Stimulated activated CD8-positive, alpha-beta memory T cell treated with anti-CD3 and anti-CD28 coated beads, Interleukin-15, amount 100 ng/mL, for 48 hours (primary cell): ENCODE data around the gene MMP1.

ENCODE experiments used
- DNase-seq, 2 donors: peaks; one replicate each; pipeline ENCODE4 v3.0.0-alpha.2; 2020; ENCODE audit warnings: low read depth in 2 of 2

The MMP1 gene

DNA sequence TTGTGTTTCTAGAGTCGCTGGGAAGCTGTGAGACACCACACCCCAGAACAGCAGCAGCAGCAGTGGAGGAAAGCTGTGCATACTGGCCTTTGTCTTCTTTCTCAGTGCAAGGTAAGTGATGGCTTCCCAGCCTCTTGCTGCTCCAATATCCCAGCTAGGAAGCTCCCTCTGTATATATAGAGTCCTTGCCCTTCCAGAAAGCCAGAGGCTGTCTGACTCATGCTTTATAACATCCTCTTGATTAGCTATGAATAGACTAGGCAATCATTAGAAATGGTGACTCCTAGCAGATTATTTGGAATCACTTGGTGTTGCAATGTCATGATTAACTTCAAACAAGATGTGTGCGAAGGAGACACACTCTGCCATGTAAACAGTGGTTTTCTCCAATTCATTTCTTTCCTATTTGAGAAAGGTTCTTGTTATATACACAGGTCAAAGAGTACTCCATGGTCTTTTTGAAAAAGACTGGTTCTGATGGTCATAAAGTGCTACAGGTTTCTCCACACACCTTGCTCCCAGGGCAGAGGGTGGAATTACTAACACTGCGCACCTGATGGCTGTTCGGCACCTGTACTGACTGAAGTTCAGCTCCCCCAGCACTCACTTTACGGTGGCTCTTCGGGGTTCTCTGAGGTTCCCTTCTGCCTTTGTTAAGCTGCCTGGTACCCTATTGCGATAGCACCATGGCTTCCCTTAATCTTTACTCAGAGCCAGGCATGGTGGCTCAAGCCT is at the start of gene MMP1:
Gene MMP1, minus strand, starts transcription at position 149 of the 735 bp plus-strand sequence. Its CDS starts 68 bp downstream, at position 81.
- no peak for DNase-seq

DNA sequence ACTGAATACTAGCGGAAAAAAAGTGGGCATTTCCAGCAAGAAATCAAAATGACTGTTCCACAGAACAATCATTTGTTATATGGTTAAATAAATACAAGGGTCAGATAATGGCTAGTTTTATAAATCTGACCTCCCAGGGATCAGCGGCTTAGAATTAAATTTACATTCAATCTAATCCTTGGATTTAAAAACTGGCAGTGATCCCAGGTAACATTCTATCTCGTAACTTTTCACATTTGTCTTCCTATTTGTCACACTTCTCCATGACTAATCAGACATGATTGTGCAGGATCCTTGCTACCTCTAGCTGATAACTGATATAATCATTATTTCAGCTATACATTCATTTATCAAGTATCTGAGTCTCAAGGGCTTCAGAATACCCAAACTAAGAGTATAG is 48.3 kb upstream of the MMP1 start:
- no peak for DNase-seq

DNA sequence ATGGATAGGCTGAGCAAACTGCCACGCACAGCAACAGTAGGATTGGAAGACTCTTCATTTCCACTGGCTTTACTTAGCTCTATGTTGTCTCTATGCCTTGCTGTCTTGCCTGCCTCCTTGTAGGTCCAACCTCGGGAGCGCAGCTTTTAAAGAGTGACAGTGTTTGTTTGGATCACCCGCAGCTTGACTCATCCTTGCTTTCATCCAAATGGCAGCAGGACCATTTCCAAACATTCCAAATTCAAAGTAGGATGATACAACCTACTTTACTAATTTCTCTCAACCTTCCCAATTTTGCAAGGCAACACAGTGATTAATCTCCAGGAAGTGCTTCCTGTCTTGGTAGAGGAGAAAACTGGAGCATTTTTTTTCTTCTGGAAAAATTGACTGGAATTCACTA is 45.5 kb upstream of the MMP1 start, which contains the start of gene MMP3:
Gene MMP3, minus strand, starts transcription at position 121 of the 400 bp plus-strand sequence. Its CDS starts 63 bp downstream, at position 58.
- DNase-seq, result no peak

DNA sequence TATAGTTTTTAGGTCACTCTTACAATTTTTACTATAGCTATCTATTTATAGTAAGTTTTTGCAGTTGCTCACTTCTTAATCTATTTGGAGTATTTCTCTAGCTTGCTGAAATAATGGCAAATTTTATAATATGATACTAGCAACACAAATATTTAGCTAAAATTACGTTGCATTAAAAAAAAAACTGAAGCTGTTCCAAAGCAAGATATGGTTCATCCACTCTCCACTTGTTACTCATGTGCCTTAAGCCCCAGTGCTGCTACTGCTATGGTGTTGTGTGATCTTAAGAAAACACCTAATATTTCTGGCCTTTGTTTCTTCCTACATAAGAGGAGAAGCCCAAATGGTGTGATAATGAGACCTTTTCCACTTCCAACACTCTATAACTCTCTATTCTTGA is 45.0 kb upstream of the MMP1 start:
- DNase-seq, result no peak

DNA sequence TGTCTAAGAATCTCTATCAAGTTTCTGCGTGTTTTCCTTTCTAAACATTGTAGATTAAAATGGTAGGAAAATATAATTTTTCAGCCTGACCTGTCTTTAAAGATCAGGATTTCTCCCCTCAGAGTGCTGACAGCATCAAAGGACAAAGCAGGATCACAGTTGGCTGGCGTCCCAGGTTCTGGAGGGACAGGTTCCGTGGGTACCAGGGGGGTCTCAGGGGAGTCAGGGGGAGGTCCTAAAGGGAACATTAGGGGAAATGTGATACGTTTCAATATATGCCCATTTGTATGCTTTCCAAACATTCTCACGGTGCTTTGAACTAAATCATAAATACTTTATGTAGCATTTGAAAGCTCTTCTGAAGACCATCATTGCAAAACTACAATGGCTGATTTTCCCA is 42.1 kb upstream of the MMP1 start:
- no peak for DNase-seq

DNA sequence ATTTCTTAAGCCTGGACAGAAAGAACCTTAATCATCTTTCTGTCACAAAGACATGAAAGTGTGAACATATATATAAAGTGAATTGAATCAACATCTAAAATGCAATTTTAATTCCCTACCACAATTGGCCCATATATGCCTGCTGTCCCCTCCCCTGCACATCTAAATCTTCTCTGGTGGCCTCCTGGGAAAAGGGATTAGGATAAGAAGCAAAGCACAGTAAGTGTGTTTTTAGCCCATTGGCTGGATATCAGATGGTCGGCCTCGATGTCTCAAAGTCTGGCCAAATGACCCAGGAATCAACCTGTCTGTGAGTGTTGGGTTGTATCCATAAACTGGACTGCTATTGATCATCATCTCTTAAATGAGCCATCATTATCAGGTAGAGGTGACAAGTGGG is 39.7 kb upstream of the MMP1 start:
- DNase-seq, result no peak

DNA sequence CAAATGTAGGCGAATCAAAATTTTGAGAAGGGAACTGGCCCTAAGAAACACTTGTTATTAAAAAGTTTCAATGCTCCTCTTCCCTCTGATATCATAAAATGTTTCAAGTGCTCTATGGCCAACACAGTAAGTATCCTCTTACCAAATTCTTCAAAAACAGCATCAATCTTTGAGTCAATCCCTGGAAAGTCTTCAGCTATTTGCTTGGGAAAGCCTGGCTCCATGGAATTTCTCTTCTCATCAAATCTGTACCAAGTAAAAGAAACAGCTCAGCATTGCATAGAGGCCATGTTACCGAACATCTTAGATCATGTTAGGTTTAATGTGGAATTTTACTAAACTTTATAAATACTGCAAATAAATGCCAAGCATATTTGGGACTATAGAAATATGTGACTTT is 39.2 kb upstream of the MMP1 start:
- DNase-seq, result no peak

DNA sequence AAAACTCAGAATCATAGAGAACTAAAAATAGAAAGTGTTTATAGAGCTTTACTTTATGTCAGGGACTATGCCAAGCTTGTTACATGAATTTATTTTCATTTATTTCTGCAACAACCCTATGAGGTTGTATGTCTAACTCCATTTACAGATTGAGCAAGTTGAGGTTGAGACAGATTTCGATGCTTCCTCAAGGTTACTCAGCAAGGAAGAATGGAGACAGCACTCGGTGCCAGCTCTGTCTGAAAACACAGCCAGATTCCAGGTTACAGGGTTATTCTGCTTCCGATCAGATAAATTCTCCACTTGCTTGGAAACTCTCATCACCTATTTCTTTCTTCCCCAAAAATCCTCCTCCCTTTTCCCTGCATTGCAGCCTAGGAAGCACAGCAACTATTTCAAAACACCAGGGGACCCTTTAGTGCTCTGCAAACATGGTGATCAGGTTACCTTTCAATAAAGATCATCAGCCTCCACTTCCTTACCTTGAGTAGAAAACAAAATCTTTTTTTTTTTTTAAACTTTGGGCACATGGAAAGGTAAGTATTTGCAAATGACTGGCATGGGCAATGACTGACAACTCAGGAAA is 38.4 kb upstream of the MMP1 start:
- no peak for DNase-seq

DNA sequence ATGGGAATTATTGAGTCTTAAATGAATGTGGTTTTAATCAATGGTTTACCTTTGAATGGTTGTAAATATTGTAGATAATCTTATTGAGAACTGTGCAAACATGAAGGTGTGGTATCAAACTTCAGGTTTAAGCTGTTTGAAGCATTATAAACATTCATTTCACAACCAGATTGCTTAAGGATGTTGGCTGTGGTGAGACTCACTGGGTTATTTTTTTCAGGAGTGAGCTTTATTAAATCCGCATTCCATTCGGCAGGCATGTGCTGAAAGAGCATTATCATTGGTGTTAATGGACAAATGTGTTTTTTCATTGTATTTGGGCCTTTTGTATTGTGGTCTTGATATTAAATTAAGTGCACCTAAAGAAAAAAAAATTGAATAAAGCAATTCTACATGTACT is 35.8 kb upstream of the MMP1 start:
- no peak for DNase-seq

DNA sequence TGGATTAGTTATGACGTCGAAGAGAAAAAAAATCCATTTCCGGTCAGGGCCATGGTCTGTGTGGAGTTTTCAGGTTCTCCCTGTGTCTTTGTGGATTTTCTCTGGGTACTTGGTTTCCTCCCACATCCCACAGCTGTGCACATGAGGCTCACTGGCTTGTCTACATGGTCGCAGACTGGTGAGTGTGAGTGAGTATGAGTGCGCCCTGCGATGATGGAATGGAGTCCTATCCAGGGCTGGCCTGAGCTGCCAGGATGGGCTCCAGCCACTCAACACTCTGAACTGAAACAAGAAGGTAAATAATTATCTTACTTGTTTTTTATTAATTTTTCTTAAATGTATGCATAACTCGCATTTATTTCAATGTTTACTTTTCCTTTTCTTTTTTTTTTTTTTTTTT is 34.7 kb upstream of the MMP1 start:
- DNase-seq, result no peak

DNA sequence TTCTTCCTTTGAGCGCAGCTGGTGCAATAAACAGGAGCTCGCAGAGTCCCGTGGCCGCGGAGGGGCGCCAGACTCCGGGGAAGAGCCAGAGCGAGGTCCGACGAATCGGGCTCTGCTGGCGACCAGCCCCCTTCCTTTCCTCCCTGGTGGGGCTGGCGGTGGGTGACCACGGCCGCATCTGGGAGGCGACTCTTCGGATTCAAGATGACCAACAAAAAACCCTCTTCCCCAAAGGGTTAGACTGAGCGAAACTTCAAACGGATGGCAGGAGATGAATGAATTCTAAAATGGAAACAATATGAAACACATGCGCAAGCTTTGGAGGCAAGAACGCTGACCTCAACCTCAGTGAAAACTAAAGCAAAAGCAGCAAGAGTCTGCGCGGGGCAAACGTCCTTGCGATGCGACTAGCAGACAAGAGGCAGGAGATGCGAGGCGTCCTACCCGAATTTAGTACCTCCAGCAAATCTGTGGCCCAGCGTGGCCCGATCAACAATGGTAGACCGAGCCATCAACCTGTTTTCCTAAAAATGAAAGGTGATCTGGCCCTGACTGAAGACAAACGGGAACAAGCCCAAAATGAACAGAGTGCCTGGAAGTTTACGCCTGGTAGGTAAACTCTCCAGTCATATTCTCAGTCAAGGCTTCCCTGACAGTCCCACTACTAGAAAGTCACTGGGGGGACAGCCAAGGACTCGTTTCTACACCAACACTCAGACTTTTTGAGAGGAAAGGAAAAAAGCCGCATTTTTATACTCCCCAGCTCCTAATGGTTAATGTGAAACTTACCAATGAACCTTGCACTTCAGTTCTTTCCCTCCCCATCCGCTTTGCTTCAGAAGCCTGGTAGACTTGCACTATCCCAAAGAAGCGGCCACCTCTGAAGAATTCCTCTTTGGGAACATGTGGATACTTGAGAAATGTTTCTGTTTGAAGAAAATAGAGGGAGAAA is 33.8 kb upstream of the MMP1 start:
- no peak for DNase-seq

DNA sequence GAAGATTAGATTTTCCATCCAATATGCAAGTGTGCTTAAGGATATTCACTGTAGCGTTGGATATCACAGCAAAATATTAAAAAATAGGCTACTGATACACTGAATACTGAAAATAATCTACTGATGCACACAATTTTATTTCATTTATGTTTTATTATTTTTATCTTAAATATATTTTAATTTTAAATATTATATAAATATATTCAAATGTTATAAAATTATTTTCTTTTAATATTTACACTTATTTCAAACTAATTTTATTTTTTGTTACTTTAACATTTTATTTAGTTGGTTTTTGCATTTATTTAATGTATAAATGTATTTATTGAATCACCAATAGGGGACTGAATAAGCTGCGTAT is 33.1 kb upstream of the MMP1 start:
- DNase-seq, result no peak

DNA sequence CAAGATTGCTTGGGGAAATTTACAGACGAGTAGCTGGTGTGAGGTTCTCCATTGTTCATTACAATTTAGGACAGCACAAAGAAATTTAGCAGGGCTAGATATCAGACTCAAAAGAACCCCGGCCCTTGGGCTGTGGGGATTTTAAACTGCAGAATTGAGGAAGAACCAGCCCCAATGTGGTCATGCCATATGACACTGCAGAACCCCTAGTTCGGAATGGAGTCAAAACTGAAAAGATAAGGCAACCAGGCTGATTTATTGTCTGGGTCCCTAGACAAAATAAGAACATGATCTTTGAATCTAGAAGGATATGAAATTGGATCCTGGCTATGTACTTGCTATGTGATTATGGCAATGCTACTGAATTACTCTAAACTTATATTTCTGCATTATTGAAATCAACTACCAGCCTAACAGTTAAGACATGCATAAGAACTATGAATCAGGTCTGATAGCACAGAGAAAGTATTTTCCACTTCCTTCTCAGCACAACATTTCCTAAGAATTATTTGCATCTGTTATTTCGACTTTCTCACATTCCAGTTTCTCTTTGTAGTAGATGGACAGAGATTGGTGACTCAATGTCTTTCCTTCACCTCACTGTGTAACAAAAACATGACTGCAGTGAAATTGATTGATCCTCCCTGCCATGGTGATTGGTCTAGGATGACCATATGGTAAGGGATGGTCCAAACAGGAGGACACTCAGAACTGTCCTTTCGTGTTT is 32.2 kb upstream of the MMP1 start:
- no peak for DNase-seq

DNA sequence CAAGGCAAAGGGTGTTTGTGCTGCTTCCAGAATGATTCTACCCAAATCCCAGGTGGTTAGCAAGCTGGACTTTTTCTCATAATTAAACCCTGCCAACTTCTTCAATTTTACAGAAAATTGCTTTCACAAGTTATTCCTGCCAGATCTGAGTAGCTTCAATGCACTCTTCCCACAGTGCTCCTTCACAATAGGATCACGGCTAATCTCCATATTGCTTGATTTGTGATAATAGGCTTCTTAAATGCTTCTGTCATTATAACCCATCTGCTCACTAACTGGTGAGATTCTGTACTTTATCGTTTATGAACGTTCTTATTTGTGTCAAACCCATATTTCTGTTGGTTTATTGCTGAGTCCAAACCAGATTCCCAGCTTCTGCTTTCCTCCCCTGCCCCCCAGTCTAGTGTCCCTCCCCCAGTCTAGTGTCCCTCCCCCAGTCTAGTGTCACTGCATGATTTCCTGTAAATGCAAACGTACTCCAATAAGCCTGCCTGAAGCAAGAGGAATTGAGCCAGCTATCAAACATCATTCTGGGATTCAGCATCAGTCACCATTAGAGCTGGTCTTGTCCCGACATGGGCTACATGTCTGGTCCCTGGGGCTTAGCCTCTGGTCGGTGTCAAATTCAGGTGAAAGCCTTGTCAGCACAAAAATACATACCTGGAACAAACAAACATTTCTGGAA is 31.5 kb upstream of the MMP1 start:
- no peak for DNase-seq

DNA sequence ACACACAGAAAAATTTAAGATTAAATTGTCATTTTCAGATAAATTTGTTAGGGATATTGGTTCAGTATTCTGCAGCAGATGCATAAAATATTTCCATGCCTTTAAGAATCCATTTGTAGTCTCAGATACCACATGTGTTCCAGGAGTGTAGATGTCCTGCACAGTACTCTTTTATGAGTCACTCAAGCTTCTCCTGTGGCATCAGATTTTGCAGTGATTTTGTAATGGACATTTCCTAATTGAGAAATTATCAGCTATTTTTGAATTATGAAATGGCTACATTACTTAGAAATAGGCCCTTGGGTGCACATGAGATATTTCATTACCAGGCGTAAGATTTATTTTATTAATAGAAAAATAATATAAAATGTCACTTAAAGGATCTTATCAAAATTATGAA is 26.6 kb upstream of the MMP1 start:
- no peak for DNase-seq

DNA sequence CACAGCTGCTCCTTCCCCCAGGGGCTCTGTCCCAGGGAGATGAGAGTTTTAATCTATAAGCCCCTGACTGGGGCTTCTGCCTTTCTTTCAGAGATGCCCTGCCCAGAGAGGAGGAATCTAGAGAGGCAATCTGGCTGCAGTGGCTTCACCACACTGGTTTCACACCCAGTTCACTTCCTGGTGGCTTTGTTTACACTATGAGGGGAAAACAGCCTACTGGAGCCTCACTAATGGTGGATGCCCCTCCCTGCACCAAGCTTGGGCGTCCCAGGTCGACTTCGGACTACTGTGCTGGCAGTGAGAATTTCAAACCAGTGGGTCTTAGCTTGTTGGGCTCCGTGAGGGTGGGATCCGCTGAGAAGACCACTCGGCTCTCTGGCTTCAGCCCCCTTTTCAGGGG is 21.5 kb upstream of the MMP1 start:
- no peak for DNase-seq

DNA sequence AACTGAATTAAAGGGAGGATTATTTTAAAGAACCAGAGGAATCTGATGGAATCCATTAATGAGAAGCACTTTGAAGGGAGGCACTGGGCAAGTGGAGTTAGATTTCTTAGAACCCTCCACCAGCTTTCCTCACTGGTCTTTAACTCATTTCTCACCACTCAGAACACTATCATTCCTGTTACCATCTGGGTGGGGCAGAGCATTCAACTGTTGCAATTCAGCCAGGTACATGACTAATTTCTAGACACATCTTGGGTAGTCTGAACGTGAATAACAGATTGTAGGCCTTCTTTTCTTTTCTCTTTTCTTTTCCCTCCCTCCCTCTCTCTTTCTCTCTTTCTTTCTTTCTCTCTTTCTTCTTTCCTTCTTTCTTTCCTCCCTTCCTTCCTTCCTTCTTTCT is 15.5 kb upstream of the MMP1 start:
- no peak for DNase-seq

DNA sequence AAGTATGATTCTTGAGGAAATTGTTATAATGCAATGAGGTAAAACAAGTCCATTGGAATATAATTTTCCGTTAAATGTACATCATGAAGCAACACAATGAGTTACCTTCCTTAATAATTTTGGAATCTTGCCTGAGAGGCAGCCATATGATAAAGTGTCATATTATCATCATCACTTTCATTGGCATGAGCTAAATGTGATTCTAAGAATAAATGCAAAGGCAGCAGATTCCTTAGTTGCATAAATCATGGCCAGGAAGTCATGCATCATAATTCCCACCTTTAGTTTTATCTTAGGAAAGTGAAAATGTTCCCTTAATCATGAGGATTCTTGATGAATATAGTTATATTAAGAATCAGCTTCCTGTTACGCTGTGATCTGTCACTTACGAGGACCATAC is 14.2 kb upstream of the MMP1 start:
- no peak for DNase-seq

DNA sequence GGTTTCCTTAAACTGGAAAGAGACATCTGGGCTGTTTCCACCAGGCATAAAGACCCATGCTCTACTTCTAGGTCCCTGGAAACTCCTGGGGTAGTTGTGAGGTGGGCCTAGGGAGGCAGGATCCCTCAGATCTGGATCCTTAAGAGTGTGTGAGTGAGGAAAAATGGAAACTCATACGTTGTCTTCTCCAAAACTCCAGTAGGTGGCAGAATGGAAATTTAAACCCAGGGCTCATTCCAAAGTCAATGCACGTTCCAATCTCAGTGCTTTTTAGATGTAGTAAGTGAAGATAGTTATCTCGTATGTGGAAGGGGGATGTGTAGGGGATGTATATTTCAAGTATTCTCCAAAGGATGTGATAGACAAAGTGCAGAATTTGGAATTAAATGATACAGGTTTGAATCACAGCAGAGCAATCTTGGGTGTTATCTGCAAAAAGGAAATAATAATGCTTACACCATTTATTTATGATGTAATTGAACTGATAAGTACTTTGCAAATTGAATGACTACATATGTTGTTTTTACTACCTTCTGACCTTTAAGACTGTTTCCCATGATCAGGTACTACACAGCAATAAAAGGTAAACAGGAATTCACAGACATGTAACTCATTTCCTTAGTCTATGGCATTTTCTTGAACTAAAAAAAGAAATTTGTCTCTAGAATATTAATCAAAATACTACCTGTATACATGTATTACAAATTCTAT is 13.1 kb upstream of the MMP1 start:
- DNase-seq, result no peak

DNA sequence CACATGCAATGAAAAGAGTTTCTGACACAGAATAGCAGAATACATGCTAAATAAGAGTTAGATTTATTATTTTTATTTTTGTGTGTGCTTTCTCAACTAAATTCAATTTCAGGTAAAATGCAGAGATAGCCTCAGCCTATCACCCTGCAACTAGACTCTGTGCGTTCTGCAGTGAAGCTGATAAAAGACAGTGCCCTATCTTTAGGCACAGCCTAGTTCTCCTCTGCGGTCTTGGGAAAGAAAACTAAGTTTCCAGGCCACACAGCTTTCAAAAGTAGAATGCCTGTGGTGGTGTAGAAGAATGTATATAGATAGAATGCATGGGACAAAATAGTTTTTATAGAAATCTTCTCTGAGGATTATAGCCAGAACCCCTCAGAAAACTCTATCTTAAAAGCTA is 12.0 kb upstream of the MMP1 start:
- DNase-seq, result no peak

DNA sequence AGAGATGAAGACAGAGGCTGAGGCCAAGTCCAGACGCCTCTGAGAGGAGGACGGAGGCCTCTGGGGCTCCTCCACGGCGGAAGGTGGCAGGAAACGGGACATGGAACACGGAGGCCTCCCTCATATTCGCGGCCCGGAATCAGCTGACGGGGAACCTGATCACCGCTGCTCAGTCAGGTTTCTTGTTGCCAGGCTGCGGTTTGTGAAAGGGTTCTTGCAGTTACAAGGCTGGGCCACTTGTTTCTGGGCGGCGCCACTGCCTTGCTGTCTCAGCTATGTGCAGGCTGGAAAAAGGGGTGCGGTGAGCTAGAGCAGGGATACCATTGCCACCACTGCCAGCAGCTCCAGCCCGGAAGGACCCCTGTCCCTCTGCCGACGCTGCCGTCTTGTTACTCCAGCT is 10.0 kb upstream of the MMP1 start:
- DNase-seq, result no peak
